Chondrocyte (in vitro differentiated cells): ENCODE results near the gene APP. TPM values are rescaled to one million over a fixed set of nuclear protein-coding genes. Genes with fewer than 3 reads are reported as not detected.

Experiments
- DNase-seq: peaks from one replicate; pipeline ENCODE4 v3.0.0; 2021; ENCODE audit warnings: mixed read lengths, low spot score
- H3K27ac Mint-ChIP-seq: one replicate; pipeline ENCODE4 v1.8.0; 2021; ENCODE audit warnings: mild to moderate bottlenecking, moderate library complexity, mixed read lengths; ENCODE audit not compliant: unreplicated experiment
- H3K27me3 Mint-ChIP-seq: 2 replicates; pipeline ENCODE4 v1.8.0; 2021; ENCODE audit warnings: low read depth, mixed read lengths
- H3K36me3 Mint-ChIP-seq: 2 replicates; pipeline ENCODE4 v1.8.0; 2021; ENCODE audit warnings: low read depth, mixed read lengths
- H3K4me1 Mint-ChIP-seq: 2 replicates; pipeline ENCODE4 v1.8.0; 2021; ENCODE audit warnings: low read depth, mild to moderate bottlenecking, mixed read lengths
- H3K4me3 Mint-ChIP-seq: one replicate; pipeline ENCODE4 v1.8.0; 2021; ENCODE audit warnings: mild to moderate bottlenecking, moderate library complexity, mixed read lengths; ENCODE audit not compliant: unreplicated experiment
- H3K9me3 Mint-ChIP-seq: 2 replicates; pipeline ENCODE4 v1.8.0; 2021; ENCODE audit warnings: low read depth, mixed read lengths
- CTCF ChIP-seq: fragments of 200-600 bp; sonication (generic); IDR thresholded peaks from 2 replicates; pipeline ENCODE4 v1.5.0; 2021; ENCODE audit warnings: antibody characterized with exemption, mild to moderate bottlenecking, moderate library complexity
- total RNA-seq: library from RNA; stranded (reverse); gene quantifications from 3 replicates; pipeline ENCODE4 v1.2.1, GENCODE V29; 2021

The APP gene
- total RNA-seq, 1 donor from 2014 or later: 442 TPM

GRCh38 chr21:25888711-25889110, 281.9 kb downstream of the APP start:
- H3K4me1 Mint-ChIP-seq: no peaks in the 10 kb centered on the region
- no peak for TF ChIP-seq CTCF
- H3K27ac Mint-ChIP-seq: no peak overlapping the region
- peaks cover 29% of the 10 kb centered on the region for H3K36me3 Mint-ChIP-seq
- peaks cover 4% of the 10 kb centered on the region for H3K9me3 Mint-ChIP-seq
- H3K4me3 Mint-ChIP-seq: no peak overlapping the region
- no peaks in the 10 kb centered on the region for H3K27me3 Mint-ChIP-seq
- DNase-seq: no peak

- H3K4me1 Mint-ChIP-seq: no peaks in the 10 kb centered on the region
- H3K36me3 Mint-ChIP-seq: peaks cover 22% of the 10 kb centered on the region
- no peak overlapping the region for H3K4me3 Mint-ChIP-seq
- no peaks in the 10 kb centered on the region for H3K9me3 Mint-ChIP-seq
- no peak for DNase-seq
- H3K27me3 Mint-ChIP-seq: no peaks in the 10 kb centered on the region
- TF ChIP-seq CTCF: no peak
- H3K27ac Mint-ChIP-seq: no peak overlapping the region
These were observed 282.8 kb downstream of the APP start for GRCh38 chr21:25887646-25888306.

- DNase-seq: no peak
- H3K27ac Mint-ChIP-seq: no peak overlapping the region
- peak; percentile 41 for TF ChIP-seq CTCF
- H3K36me3 Mint-ChIP-seq: peaks cover 22% of the 10 kb centered on the region
- H3K4me1 Mint-ChIP-seq: no peaks in the 10 kb centered on the region
- H3K9me3 Mint-ChIP-seq: no peaks in the 10 kb centered on the region
- no peaks in the 10 kb centered on the region for H3K27me3 Mint-ChIP-seq
- H3K4me3 Mint-ChIP-seq: no peak overlapping the region
These were observed 283.4 kb downstream of the APP start for GRCh38 chr21:25887166-25887565.

- Mint-ChIP-seq H3K36me3 (peaks cover 18% of the 10 kb centered on the region), H3K4me1 (no peaks in the 10 kb centered on the region), H3K27me3 (no peaks in the 10 kb centered on the region), H3K9me3 (no peaks in the 10 kb centered on the region), H3K27ac (no peak overlapping the region), H3K4me3 (no peak overlapping the region)
- no peak for DNase-seq
- no peak for TF ChIP-seq CTCF
These were observed 284.7 kb downstream of the APP start for GRCh38 chr21:25885880-25886279.

- Mint-ChIP-seq H3K36me3 (peaks cover 19% of the 10 kb centered on the region), H3K27ac (no peak overlapping the region), H3K27me3 (no peaks in the 10 kb centered on the region), H3K9me3 (no peaks in the 10 kb centered on the region), H3K4me1 (no peaks in the 10 kb centered on the region), H3K4me3 (no peak overlapping the region)
- no peak for TF ChIP-seq CTCF
- DNase-seq: no peak
These were observed 285.2 kb downstream of the APP start for GRCh38 chr21:25885405-25885804.
